Ascending aorta (tissue), 2 donors: ENCODE data around the gene MYO1C. TPM values are rescaled to one million over a fixed set of nuclear protein-coding genes. Genes with fewer than 3 reads are reported as not detected.
"Not testable (repeated sequence)": the region's sequence is repeated elsewhere in the genome, so short reads cannot be mapped to it uniquely, and the experiment has no call there.

ENCODE experiments used
- DNase-seq, 2 donors: peaks; one replicate each; pipeline ENCODE4 v3.0.0-alpha.2; 2019; ENCODE audit warnings: low spot score in 2 of 2
- H3K27ac ChIP-seq, 2 donors: fragments of 200-600 bp; sonication (generic); one replicate each; pipeline ENCODE4 v1.5.1; 2016 to 2017; ENCODE audit warnings: mild to moderate bottlenecking in 1 of 2
- H3K27me3 ChIP-seq: fragments of 200-600 bp; sonication (generic); one replicate; pipeline ENCODE4 v1.5.1; 2017
- H3K36me3 ChIP-seq, 2 donors: fragments of 200-600 bp; sonication (generic); one replicate each; pipeline ENCODE4 v1.5.1; 2016
- H3K4me1 ChIP-seq, 2 donors: fragments of 200-600 bp; sonication (generic); one replicate each; pipeline ENCODE4 v1.5.1; 2016 to 2017; ENCODE audit warnings: mild to moderate bottlenecking in 1 of 2
- H3K4me3 ChIP-seq, 2 donors: fragments of 200-600 bp; sonication (generic); one replicate each; pipeline ENCODE4 v1.5.1; 2016 to 2017; ENCODE audit warnings: mild to moderate bottlenecking in 1 of 2
- H3K9me3 ChIP-seq, 2 donors: fragments of 200-600 bp; sonication (generic); one replicate each; pipeline ENCODE4 v1.5.1; 2016
- intact Hi-C: fragments of 100-400 bp; cut with DNase I; formaldehyde crosslinking; loops from one replicate; pipeline ENCODE4 v1.15.1; 2023
- total RNA-seq: library from RNA; depleted of rRNA; stranded (reverse); fragments of >200 nt; gene quantifications from one replicate; pipeline ENCODE4 v1.1.0, GENCODE V29; 2016
- TF ChIP-seq, protein P1 (sequence below), 3 experiments: fragments of 200-600 bp in 2 of 3; fragments of 450-650 bp in 1 of 3; sonication (generic) in 2 of 3; IDR thresholded peaks; one replicate each; pipeline ENCODE4 v1.5.1; 2016 to 2019; ENCODE audit warnings: antibody characterized with exemption in 3 of 3, mild to moderate bottlenecking in 1 of 3, moderate library complexity in 1 of 3

The MYO1C gene
- total RNA-seq, 1 donor from 2014 or later, result 251 TPM

DNA sequence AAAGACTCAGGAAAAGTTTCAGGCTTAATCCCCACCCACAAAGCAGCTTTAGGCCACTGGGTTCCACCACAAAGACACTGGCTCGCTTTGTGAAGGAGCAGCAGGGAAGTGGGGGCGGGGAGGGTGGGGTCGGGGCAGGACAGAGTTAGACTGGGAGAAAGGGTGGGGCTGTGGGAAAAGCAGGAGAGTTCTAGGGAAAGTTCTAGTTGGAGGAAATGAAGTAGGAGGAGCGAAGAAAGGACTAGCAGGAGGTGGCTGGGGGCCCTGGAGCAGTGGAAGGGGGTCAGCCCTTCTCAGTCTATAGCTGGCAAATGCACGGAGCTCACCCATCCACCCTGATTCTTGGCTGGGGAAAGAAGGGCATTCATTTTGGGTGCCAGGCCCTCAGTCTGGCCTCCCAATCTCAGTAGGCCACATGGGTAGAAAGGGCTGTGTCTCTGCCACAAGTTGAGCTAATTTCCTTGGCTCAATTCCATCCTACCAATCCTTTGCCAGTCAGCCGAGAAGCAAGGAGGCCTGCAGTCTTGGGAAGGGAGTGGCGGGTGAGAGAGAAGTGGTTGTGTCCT is 19.4 kb upstream of the MYO1C start:
- Histone ChIP-seq H3K4me1 (peaks cover 16 to 24% of the 10 kb centered on the region in 2 donors), H3K27ac (peak overlapping the region; percentile 80 to 83)
- DNase-seq, result peak in 1 of 2 donors; percentile 80

DNA sequence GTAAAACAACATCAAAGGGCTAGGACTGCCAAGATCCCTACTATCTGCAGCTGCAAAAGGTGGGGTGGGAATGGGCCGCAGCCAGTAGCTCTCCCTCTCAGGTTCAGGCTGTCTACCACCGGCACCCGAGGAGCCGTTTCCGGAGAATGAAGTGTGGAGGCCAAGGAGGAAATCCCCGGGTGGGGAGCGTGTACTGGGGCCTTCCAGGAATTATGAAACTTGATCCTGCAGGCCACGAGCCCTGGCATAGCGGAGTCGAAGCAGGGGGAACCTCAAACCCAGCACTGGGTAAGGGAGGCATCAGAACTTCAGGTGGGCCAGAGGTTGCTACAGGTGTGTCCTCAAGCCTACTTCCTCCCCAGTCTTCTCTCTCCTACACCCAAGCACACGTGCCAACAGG is 18.8 kb upstream of the MYO1C start:
- Histone ChIP-seq H3K9me3 (no peaks in the 10 kb centered on the region), H3K27ac (peak overlapping the region; percentile 80 to 83), H3K4me1 (peaks cover 16 to 24% of the 10 kb centered on the region in 2 donors), H3K36me3 (peaks cover 42 to 44% of the 10 kb centered on the region in 2 donors), H3K4me3 (no peak overlapping the region), H3K27me3 (no peaks in the 10 kb centered on the region)
- no peak for DNase-seq
- intact Hi-C loops, result no loop called here
- TF ChIP-seq, protein P1, sequence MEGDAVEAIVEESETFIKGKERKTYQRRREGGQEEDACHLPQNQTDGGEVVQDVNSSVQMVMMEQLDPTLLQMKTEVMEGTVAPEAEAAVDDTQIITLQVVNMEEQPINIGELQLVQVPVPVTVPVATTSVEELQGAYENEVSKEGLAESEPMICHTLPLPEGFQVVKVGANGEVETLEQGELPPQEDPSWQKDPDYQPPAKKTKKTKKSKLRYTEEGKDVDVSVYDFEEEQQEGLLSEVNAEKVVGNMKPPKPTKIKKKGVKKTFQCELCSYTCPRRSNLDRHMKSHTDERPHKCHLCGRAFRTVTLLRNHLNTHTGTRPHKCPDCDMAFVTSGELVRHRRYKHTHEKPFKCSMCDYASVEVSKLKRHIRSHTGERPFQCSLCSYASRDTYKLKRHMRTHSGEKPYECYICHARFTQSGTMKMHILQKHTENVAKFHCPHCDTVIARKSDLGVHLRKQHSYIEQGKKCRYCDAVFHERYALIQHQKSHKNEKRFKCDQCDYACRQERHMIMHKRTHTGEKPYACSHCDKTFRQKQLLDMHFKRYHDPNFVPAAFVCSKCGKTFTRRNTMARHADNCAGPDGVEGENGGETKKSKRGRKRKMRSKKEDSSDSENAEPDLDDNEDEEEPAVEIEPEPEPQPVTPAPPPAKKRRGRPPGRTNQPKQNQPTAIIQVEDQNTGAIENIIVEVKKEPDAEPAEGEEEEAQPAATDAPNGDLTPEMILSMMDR (IDR thresholded peaks at IDR 0.05), result no peak

More for the DNA sequence above, 19.4 kb upstream of the MYO1C start:
- Histone ChIP-seq H3K27me3 (no peaks in the 10 kb centered on the region), H3K4me3 (no peak overlapping the region), H3K9me3 (no peaks in the 10 kb centered on the region), H3K36me3 (peaks cover 36 to 38% of the 10 kb centered on the region in 2 donors)
- intact Hi-C loops, result no loop called here
- TF ChIP-seq, protein P1 (IDR thresholded peaks at IDR 0.05), result no peak

DNA sequence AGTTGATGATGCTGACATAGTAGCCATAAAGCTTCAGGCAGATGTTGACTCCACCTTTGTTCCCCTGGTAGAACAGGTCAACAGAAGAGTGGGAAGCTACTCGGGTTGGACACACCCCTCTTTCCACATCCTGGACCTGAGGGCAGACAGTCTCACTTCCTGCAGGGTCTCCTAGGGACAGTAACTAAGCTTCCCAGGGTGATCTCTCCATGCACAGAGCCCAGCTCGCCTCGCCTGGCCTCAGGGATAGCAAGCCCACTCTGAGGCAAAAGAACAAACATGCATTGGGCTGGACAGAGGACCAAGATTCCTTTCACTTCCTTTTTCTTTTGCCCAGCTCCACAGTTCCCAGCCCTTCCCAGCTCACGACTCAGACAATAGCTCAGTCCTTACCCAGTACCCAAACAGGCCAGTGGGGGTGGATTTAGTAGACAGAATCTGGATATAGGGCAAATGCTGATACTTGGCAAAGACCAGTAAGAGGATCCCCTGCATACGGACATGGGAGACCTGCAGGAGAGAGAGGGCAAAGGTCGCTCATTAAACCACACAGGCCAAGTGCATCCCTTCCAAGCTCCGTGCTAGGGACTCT is 16.9 kb upstream of the MYO1C start:
- Histone ChIP-seq H3K4me3 (no peak overlapping the region), H3K27ac (no peak overlapping the region), H3K9me3 (no peaks in the 10 kb centered on the region), H3K36me3 (peaks cover 60 to 63% of the 10 kb centered on the region in 2 donors), H3K4me1 (peaks cover 13 to 21% of the 10 kb centered on the region in 2 donors), H3K27me3 (no peaks in the 10 kb centered on the region)
- TF ChIP-seq, protein P1 (IDR thresholded peaks at IDR 0.05), result no peak
- intact Hi-C loops, result no loop called here
- no peak for DNase-seq

DNA sequence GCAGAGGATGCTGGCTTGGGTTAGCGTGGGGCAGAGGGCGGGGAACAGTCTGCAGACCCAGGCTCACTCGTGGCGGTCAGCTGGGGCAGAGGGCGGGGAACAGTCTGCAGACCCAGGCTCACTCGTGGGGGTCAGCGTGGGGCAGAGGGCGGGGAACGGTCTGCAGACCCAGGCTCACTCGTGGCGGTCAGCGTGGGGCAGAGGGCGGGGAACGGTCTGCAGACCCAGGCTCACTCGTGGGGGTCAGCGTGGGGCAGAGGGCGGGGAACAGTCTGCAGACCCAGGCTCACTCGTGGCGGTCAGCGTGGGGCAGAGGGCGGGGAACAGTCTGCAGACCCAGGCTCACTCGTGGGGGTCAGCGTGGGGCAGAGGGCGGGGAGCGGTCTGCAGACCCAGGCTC is 16.2 kb upstream of the MYO1C start:
- H3K27me3 ChIP-seq, H3K4me3 ChIP-seq, intact Hi-C loops, DNase-seq, H3K9me3 ChIP-seq, H3K27ac ChIP-seq: not testable (repeated sequence)
- H3K36me3 ChIP-seq, result peaks cover 60 to 68% of the 10 kb centered on the region in 2 donors
- peaks cover 13 to 21% of the 10 kb centered on the region in 2 donors for H3K4me1 ChIP-seq

DNA sequence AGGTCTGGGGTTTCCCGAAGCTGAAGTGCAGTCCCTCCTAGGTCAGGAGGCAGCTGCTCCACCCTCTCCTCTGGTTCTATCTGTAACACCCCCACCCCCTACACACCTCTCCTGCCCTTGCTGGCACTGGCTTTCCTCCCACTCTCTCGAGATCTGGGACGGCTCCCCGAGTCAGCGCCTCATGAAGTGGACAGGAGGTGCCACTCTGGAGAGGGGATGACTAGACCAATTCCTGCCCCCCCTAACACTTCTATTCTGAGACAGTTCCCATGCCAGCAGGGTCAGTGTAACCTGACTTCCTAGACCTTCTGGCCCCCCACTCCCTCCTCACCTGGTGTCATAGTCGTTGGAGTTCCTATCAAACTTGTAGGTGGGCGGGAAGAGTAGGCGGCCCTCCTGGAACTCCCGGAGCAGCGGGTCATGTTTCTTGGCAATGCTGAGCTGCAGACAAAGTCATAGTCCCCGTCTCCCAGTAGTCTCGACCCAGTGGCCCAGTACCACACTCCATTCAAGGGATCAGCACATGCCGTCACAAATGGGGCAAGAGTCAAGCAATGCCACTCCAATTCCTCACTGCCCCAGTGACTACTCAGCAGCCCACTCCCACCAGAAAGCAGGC is 14.3 kb upstream of the MYO1C start:
- no peak overlapping the region for H3K27ac ChIP-seq
- H3K36me3 ChIP-seq, result peaks cover 53 to 64% of the 10 kb centered on the region in 2 donors
- intact Hi-C loops, result no loop called here

More for the DNA sequence above, 14.3 kb upstream of the MYO1C start:
- no peak for DNase-seq
- Histone ChIP-seq H3K9me3 (no peaks in the 10 kb centered on the region), H3K27me3 (no peaks in the 10 kb centered on the region), H3K4me1 (peaks cover 7 to 14% of the 10 kb centered on the region in 2 donors), H3K4me3 (no peak overlapping the region)
- TF ChIP-seq, protein P1 (IDR thresholded peaks at IDR 0.05), result no peak
